Brain microvascular endothelial cell (primary cell): Measurements from ENCODE around the gene CALM1.

ENCODE experiments used
- DNase-seq: peaks from one replicate; pipeline ENCODE4 v3.0.0-alpha.2; 2020
- H3K27ac ChIP-seq: fragments of 250-450 bp; sonication (Bioruptor Pico); 2 replicates; pipeline ENCODE4 v1.5.1; 2020; ENCODE audit warnings: mild to moderate bottlenecking, moderate library complexity
- H3K27me3 ChIP-seq: fragments of 250-450 bp; sonication (Bioruptor Pico); replicated peaks from 2 replicates; pipeline ENCODE4 v1.5.1; 2020; ENCODE audit warnings: mild to moderate bottlenecking
- H3K36me3 ChIP-seq: fragments of 250-450 bp; sonication (Bioruptor Pico); replicated peaks from 2 replicates; pipeline ENCODE4 v1.5.1; 2020; ENCODE audit warnings: mild to moderate bottlenecking
- H3K4me3 ChIP-seq: 2 replicates; pipeline ENCODE4 v1.5.1; 2011; ENCODE audit warnings: low read depth, mild to moderate bottlenecking, control low read depth, low read length, moderate library complexity
- in situ Hi-C: cut with HindIII; loops from 2 replicates; pipeline ENCODE4 v1.10.0; 2017; ENCODE audit warnings: low sequenced_read_pairs, low pct_ligation_motif_present
- TF ChIP-seq, protein P1 (sequence below): IDR thresholded peaks from 2 replicates; pipeline ENCODE4 v1.5.1; 2011; ENCODE audit warnings: low read depth, mild to moderate bottlenecking, moderate library complexity, low read length, control low read depth, inconsistent platforms; ENCODE audit errors: missing control alignments

CALM1 gene

GRCh38 chr14:90374813-90375212 lies 22.0 kb upstream of the CALM1 start:
- Histone ChIP-seq H3K27ac (no peak overlapping the region), H3K4me3 (no peak overlapping the region), H3K27me3 (no peaks in the 10 kb centered on the region), H3K36me3 (no peaks in the 10 kb centered on the region)
- DNase-seq = no peak
- in situ Hi-C loops = no loop called here
- TF ChIP-seq, protein P1, sequence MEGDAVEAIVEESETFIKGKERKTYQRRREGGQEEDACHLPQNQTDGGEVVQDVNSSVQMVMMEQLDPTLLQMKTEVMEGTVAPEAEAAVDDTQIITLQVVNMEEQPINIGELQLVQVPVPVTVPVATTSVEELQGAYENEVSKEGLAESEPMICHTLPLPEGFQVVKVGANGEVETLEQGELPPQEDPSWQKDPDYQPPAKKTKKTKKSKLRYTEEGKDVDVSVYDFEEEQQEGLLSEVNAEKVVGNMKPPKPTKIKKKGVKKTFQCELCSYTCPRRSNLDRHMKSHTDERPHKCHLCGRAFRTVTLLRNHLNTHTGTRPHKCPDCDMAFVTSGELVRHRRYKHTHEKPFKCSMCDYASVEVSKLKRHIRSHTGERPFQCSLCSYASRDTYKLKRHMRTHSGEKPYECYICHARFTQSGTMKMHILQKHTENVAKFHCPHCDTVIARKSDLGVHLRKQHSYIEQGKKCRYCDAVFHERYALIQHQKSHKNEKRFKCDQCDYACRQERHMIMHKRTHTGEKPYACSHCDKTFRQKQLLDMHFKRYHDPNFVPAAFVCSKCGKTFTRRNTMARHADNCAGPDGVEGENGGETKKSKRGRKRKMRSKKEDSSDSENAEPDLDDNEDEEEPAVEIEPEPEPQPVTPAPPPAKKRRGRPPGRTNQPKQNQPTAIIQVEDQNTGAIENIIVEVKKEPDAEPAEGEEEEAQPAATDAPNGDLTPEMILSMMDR = no peak

DNA sequence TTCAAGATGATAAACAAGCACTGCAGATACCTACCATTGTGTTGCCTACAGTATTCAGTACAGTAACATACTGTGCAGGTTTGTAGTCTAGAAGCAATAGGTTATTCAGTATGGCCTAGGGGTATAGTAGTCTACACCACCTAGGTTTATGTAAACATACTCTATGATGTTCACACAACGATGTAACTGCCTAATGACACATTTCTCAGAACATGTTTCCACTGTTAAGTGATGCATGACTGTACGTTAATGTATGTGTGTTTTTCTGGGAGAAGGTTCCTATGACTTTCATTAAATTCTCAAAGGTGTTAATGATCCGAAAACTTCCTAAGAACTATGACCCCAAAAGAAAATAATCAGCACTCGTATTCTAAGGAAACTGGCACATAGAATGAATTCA lies 20.9 kb upstream of the CALM1 start:
- no peak for DNase-seq
- no peaks in the 10 kb centered on the region for H3K27me3 ChIP-seq
- H3K36me3 ChIP-seq = no peaks in the 10 kb centered on the region
- H3K4me3 ChIP-seq = no peak overlapping the region
- in situ Hi-C loops = no loop called here
- no peak overlapping the region for H3K27ac ChIP-seq
- TF ChIP-seq, protein P1 = no peak

GRCh38 chr14:90378249-90378648 lies 18.6 kb upstream of the CALM1 start:
- TF ChIP-seq, protein P1 = no peak
- in situ Hi-C loops = no loop called here

GRCh38 chr14:90379106-90379505 lies 17.7 kb upstream of the CALM1 start:
- Histone ChIP-seq H3K4me3 (no peak overlapping the region), H3K36me3 (no peaks in the 10 kb centered on the region), H3K27me3 (no peaks in the 10 kb centered on the region), H3K27ac (no peak overlapping the region)
- TF ChIP-seq, protein P1 = no peak
- in situ Hi-C loops = no loop called here
- DNase-seq = no peak

More at GRCh38 chr14:90378249-90378648, 18.6 kb upstream of the CALM1 start:
- no peak overlapping the region for H3K4me3 ChIP-seq
- no peaks in the 10 kb centered on the region for H3K36me3 ChIP-seq
- H3K27ac ChIP-seq = no peak overlapping the region
- H3K27me3 ChIP-seq = no peaks in the 10 kb centered on the region
- no peak for DNase-seq

GRCh38 chr14:90381011-90381786 lies 15.6 kb upstream of the CALM1 start:
- TF ChIP-seq, protein P1 = no peak
- no peak overlapping the region for H3K4me3 ChIP-seq
- no peak for DNase-seq
- in situ Hi-C loops = no loop called here
- no peaks in the 10 kb centered on the region for H3K27me3 ChIP-seq
- H3K27ac ChIP-seq = no peak overlapping the region
- no peaks in the 10 kb centered on the region for H3K36me3 ChIP-seq
